Measurements from ENCODE around the gene RPS6KB1. TPM values are rescaled to one million over a fixed set of nuclear protein-coding genes. Genes with fewer than 3 reads are reported as not detected.
A peak's percentile ranks its signal among the peaks of the same experiment; 100 is the strongest.

Gene RPS6KB1
- total RNA-seq (2022) (66.9 and 68.3 TPM in 2 replicates), Bru-seq, nascent RNA (percentile 84 among the genes with signal in this experiment), BruChase-seq, experiment 1, labeled RNA remaining after a 2-hour chase (percentile 91 among the genes with signal in this experiment), BruChase-seq, experiment 2, labeled RNA remaining after a 6-hour chase (percentile 92 among the genes with signal in this experiment)
- long read RNA-seq, full-length matches to known transcripts: 51 of 80 reads
- long read RNA-seq, partial matches to known transcripts: 1 of 80 reads
- long read RNA-seq, other reads (novel, unspliced or antisense): 28 of 80 reads

DNA sequence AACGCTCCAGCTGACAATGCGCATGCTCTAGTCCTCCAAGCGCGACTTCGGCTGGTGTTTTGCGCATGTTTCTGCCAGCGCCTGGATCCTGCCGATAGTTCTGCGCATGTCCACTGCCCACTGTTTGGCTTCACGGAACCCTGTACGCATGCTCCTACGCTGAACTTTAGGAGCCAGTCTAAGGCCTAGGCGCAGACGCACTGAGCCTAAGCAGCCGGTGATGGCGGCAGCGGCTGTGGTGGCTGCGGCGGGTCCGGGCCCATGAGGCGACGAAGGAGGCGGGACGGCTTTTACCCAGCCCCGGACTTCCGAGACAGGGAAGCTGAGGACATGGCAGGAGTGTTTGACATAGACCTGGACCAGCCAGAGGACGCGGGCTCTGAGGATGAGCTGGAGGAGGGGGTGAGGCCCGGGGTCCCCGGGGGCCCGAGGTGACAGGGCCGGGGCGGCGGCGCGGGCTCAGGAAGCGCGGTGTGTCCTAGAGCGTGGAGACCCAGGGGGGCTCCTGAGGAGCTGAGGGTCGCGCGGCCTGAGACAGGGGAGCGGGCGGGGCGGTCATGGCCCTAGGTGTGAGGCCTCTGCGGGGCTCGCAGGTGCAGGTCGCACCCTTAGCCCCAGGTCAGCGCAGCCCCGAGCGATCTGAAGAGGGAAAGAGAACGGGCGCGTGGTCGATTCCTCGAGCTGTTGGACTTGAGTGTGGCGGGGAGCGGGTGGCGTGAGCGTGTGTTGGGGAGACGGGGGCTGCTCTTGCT lies at the start of gene RPS6KB1, which contains the start of gene TUBD1:
Gene RPS6KB1 (plus strand): TSS at position 198 of the 752 bp plus-strand sequence. CDS start 64 bp downstream, at position 262.
Gene TUBD1 (minus strand): TSS at position 20 of the 752 bp plus-strand sequence. CDS start 1,941 bp downstream, outside the sequence.
- H3K4me1 ChIP-seq: peaks cover 15% of the 10 kb centered on the region
- DNase-seq: peak; percentile 97 to 98
- no TSS peak for BruUV-seq (replicated peaks)
- H3K9me3 ChIP-seq: no peaks in the 10 kb centered on the region
- Mint-ChIP-seq H3K27ac (ENCODE audit: unreplicated experiment) (peak within 1 kb of the TSS; percentile 83), H3K4me3 (ENCODE audit: unreplicated experiment) (peak within 1 kb of the TSS; percentile 93), H3K9me3 (ENCODE audit: unreplicated experiment) (no peaks in the 10 kb centered on the region), H3K4me1 (ENCODE audit: low read depth, unreplicated experiment) (peaks cover 34% of the 10 kb centered on the region), H3K27me3 (ENCODE audit: insufficient read depth, unreplicated experiment) (no peaks in the 10 kb centered on the region), H3K36me3 (ENCODE audit: insufficient read depth, unreplicated experiment) (peaks cover 32% of the 10 kb centered on the region)
- ChIA-PET CTCF (interaction anchor here (0.6 to 1.5 kb wide), 6 partner anchors 12 to 810 kb away, joined by 3 to 8 read pairs (median 4); no protein-coding TSS in a partner anchor), POLR2A (interaction anchor here (0.5 to 1.4 kb wide), 5 partner anchors 47 to 185 kb away, joined by 3 to 7 read pairs (median 3); partner anchors contain the start of genes PTRH2 and VMP1)
- intact Hi-C loops (cut with micrococcal nuclease; ENCODE audit: unreplicated experiment): no loop called here
- no peaks in the 10 kb centered on the region for H3K36me3 ChIP-seq (ENCODE audit: control insufficient read depth, insufficient read depth, low read length)
- H3K27me3 ChIP-seq (replicated peaks; ENCODE audit: control insufficient read depth, insufficient read depth, low read length): no peaks in the 10 kb centered on the region
- TF ChIP-seq, protein P1, sequence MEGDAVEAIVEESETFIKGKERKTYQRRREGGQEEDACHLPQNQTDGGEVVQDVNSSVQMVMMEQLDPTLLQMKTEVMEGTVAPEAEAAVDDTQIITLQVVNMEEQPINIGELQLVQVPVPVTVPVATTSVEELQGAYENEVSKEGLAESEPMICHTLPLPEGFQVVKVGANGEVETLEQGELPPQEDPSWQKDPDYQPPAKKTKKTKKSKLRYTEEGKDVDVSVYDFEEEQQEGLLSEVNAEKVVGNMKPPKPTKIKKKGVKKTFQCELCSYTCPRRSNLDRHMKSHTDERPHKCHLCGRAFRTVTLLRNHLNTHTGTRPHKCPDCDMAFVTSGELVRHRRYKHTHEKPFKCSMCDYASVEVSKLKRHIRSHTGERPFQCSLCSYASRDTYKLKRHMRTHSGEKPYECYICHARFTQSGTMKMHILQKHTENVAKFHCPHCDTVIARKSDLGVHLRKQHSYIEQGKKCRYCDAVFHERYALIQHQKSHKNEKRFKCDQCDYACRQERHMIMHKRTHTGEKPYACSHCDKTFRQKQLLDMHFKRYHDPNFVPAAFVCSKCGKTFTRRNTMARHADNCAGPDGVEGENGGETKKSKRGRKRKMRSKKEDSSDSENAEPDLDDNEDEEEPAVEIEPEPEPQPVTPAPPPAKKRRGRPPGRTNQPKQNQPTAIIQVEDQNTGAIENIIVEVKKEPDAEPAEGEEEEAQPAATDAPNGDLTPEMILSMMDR (IDR thresholded peaks at IDR 0.05; ENCODE audit: insufficient read depth in 1 of 2, low read depth in 1 of 2, low read length in 1 of 2, severe bottlenecking in 1 of 2, unreplicated experiment in 1 of 2): no peak
- peak within 1 kb of the TSS; percentile 64 for H3K4me3 ChIP-seq (ENCODE audit: low read depth, low read length)

DNA sequence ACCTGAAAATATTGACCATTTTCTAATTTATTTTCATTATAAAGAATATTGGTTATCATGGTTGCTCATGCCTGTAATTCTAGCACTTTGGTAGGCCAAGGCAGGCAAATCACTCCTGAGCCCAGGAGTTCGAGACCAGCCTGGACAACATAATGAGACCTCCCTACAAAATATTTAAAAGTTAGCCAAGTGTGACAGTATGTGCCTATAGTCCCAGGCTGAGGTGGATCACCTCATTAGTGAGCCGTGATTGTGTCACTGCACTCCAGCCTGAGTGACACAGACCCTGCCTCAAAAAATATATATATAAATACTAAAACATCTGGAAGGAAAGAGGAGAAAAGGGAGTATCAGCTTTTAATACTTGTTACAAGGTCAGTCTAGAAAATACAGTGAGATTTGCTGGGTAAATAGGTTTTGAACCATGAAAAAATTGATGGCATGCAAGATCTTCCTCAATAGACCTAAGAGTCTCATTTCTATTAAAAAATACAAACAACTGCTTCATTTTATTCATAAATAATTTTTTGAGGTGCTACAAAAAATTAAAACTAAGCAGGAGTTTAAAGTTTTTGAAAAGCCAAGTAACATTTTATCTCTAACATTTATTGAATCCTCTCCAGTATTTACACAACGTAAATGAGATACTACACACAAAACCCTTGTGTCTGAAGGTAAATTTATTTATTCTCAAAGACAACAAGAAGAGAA lies 47.9 kb upstream of the RPS6KB1 start:
- no TSS peak for BruUV-seq (replicated peaks)
- Mint-ChIP-seq H3K4me3 (ENCODE audit: unreplicated experiment) (peak overlapping the region; percentile 89), H3K36me3 (ENCODE audit: insufficient read depth, unreplicated experiment) (peaks cover 99% of the 10 kb centered on the region), H3K4me1 (ENCODE audit: low read depth, unreplicated experiment) (peaks cover 78% of the 10 kb centered on the region), H3K27ac (ENCODE audit: unreplicated experiment) (peak overlapping the region; percentile 98), H3K9me3 (ENCODE audit: unreplicated experiment) (no peaks in the 10 kb centered on the region), H3K27me3 (ENCODE audit: insufficient read depth, unreplicated experiment) (no peaks in the 10 kb centered on the region)
- intact Hi-C loops (cut with micrococcal nuclease; ENCODE audit: unreplicated experiment): loop anchor here (1.0 to 5.0 kb wide), 3 partner anchors 8 to 138 kb away; partner anchors contain the start of genes PTRH2 and VMP1
- no peaks in the 10 kb centered on the region for H3K27me3 ChIP-seq (replicated peaks; ENCODE audit: control insufficient read depth, insufficient read depth, low read length)
- H3K4me1 ChIP-seq: peaks cover 78% of the 10 kb centered on the region
- ChIA-PET POLR2A (interaction anchor here (0.6 to 0.8 kb wide), 2 partner anchors 8 to 31 kb away, joined by 3 to 6 read pairs; no protein-coding TSS in a partner anchor), CTCF (interaction anchor here (1.5 kb wide), 1 partner anchor 14 kb away, joined by 3 read pairs; no protein-coding TSS in a partner anchor)
- H3K36me3 ChIP-seq (ENCODE audit: control insufficient read depth, insufficient read depth, low read length): peaks cover 5% of the 10 kb centered on the region; the same call in 1 of the 2 replicates
- TF ChIP-seq, protein P1 (IDR thresholded peaks at IDR 0.05; ENCODE audit: insufficient read depth in 1 of 2, low read depth in 1 of 2, low read length in 1 of 2, severe bottlenecking in 1 of 2, unreplicated experiment in 1 of 2): no peak
- peak in 1 of 2 experiments; percentile 45 for DNase-seq
- no peak overlapping the region for H3K4me3 ChIP-seq (ENCODE audit: low read depth, low read length)
- no peaks in the 10 kb centered on the region for H3K9me3 ChIP-seq

Measured in Caco-2 (cell line).